GM12878 (cell line): Measurements from ENCODE around the gene SDK2. TPM values are rescaled to one million over a fixed set of nuclear protein-coding genes. Genes with fewer than 3 reads are reported as not detected.
A peak's percentile ranks its signal among the peaks of the same experiment; 100 is the strongest.

Experiments used
- ATF7 ChIP-seq: fragments of 450-650 bp; IDR thresholded peaks from 2 replicates; pipeline ENCODE4 v1.6.1; 2016; ENCODE audit warnings: low read depth, mild to moderate bottlenecking
- EP300 ChIP-seq, 2 experiments: fragments of 150-350 bp in 1 of 2; IDR thresholded peaks; 2 replicates each; pipeline ENCODE4 v1.6.1; 2011 to 2012; ENCODE audit warnings: low read depth in 2 of 2, low read length in 2 of 2, borderline replicate concordance in 1 of 2, improper control_type of control experiment in 1 of 2, inconsistent platforms in 1 of 2; ENCODE audit not compliant: control insufficient read depth in 1 of 2
- HDAC2 ChIP-seq: fragments of 200-600 bp; sonication (generic); IDR thresholded peaks from 2 replicates; pipeline ENCODE4 v1.6.1; 2017
- HDAC6 ChIP-seq: fragments of 200-600 bp; sonication (generic); IDR thresholded peaks from one replicate; pipeline ENCODE4 v1.8.0; 2017; ENCODE audit warnings: antibody characterized with exemption; ENCODE audit not compliant: unreplicated experiment
- HDGF ChIP-seq: fragments of 450-650 bp; IDR thresholded peaks from 2 replicates; pipeline ENCODE4 v1.6.1; 2016; ENCODE audit warnings: antibody characterized with exemption
- IRF4 ChIP-seq: IDR thresholded peaks from 2 replicates; pipeline ENCODE4 v1.6.1; 2011; ENCODE audit warnings: low read depth, low read length
- NRF1 ChIP-seq: conservative IDR thresholded peaks from 2 replicates; pipeline ENCODE4 v1.6.1; 2011; ENCODE audit warnings: mild to moderate bottlenecking, low read depth, low read length, improper control_type of control experiment
- POLR2A ChIP-seq: IDR thresholded peaks from 2 replicates; pipeline ENCODE4 v1.6.1; 2011; ENCODE audit warnings: low read depth, mild to moderate bottlenecking, low read length
- SMAD5 ChIP-seq: IDR thresholded peaks from 2 replicates; pipeline ENCODE4 v1.6.1; 2016; ENCODE audit warnings: antibody characterized with exemption, low read depth
- SMARCA5 ChIP-seq: fragments of 450-650 bp; IDR thresholded peaks from 2 replicates; pipeline ENCODE4 v1.6.1; 2017; ENCODE audit warnings: mild to moderate bottlenecking
- SMC3 ChIP-seq: IDR thresholded peaks from 2 replicates; pipeline ENCODE4 v1.6.1; 2011; ENCODE audit warnings: low read length, improper control_type of control experiment, borderline replicate concordance
- SP1 ChIP-seq: IDR thresholded peaks from one replicate; pipeline ENCODE4 v1.6.1; 2011; ENCODE audit warnings: low read depth, low read length
- SREBF2 ChIP-seq: IDR thresholded peaks from 2 replicates; pipeline ENCODE4 v1.6.1; 2012; ENCODE audit warnings: mild to moderate bottlenecking, low read length
- SRF ChIP-seq, 2 experiments: IDR thresholded peaks; 2 replicates each; pipeline ENCODE4 v1.6.1; 2011; ENCODE audit warnings: low read depth in 2 of 2, low read length in 2 of 2, mild to moderate bottlenecking in 1 of 2, moderate library complexity in 1 of 2
- SUPT20H ChIP-seq: IDR thresholded peaks from 2 replicates; pipeline ENCODE4 v1.6.1; 2011; ENCODE audit warnings: low read depth, mild to moderate bottlenecking, low read length, moderate library complexity, borderline replicate concordance; ENCODE audit not compliant: control insufficient read depth
- YY1 ChIP-seq: IDR thresholded peaks from 2 replicates; pipeline ENCODE4 v1.6.1; 2011; ENCODE audit warnings: low read depth, mild to moderate bottlenecking, low read length
- ZBED1 ChIP-seq: IDR thresholded peaks from 2 replicates; pipeline ENCODE4 v1.6.1; 2016; ENCODE audit warnings: borderline replicate concordance
- ZSCAN29 ChIP-seq: fragments of 450-650 bp; IDR thresholded peaks from 2 replicates; pipeline ENCODE4 v1.6.1; 2017; ENCODE audit warnings: mild to moderate bottlenecking, moderate library complexity
- polyA plus RNA-seq, 11 experiments: library from polyadenylated mRNA; depleted of rRNA in 4 of 11; unstranded in 6 of 11; stranded (reverse) in 5 of 11; fragments of >200 nt; fragmentation: Nextera tagmentation in 4 of 11; fragmentation: Illumina TruSeq in 1 of 11; extraction: Ambion mirVana in 4 of 11; extraction: Trizol in 1 of 11; gene quantifications; 1 replicate in 1 of 11; 2 replicates in 10 of 11; pipeline versions ENCODE4 v1.2.1 to v1.2.3, GENCODE V29; 2011 to 2016; ENCODE audit warnings: inconsistent platforms in 2 of 11, missing spikeins in 2 of 11, low read depth in 1 of 11
- total RNA-seq, 4 experiments: library from RNA; depleted of rRNA in 3 of 4; stranded (reverse); fragments of >200 nt in 3 of 4; fragmentation: Illumina TruSeq in 1 of 4; extraction: Trizol in 1 of 4; gene quantifications; 2 replicates each; pipeline versions ENCODE4 v1.2.1 to v1.2.3, GENCODE V29; 2013 to 2021
- TF ChIP-seq, protein P1 (sequence below): fragments of 450-650 bp; formaldehyde crosslinking; IDR thresholded peaks from 2 replicates; pipeline ENCODE4 v1.5.0; 2022; ENCODE audit warnings: mild to moderate bottlenecking, missing genetic modification characterization
- TF ChIP-seq, protein P2 (sequence below): IDR thresholded peaks from 2 replicates; pipeline ENCODE4 v1.6.1; 2012; ENCODE audit warnings: low read length, inconsistent platforms
- TF ChIP-seq, protein P3 (sequence below): fragments of 450-650 bp; IDR thresholded peaks from 2 replicates; pipeline ENCODE4 v1.6.1; 2017; ENCODE audit warnings: mild to moderate bottlenecking, low read depth, inconsistent platforms; ENCODE audit not compliant: poor library complexity, severe bottlenecking
- TF ChIP-seq, protein P4 (sequence below): fragments of 450-650 bp; IDR thresholded peaks from 2 replicates; pipeline ENCODE4 v1.6.1; 2017; ENCODE audit warnings: mild to moderate bottlenecking, moderate library complexity

Gene SDK2
- total and polyA plus RNA-seq, 10 of the 15 experiments (the other 5 are each of a cell fraction or from before 2014, with no cell fraction given): 0.03 to 0.08 (median 0.03) TPM; not detected in 7

DNA sequence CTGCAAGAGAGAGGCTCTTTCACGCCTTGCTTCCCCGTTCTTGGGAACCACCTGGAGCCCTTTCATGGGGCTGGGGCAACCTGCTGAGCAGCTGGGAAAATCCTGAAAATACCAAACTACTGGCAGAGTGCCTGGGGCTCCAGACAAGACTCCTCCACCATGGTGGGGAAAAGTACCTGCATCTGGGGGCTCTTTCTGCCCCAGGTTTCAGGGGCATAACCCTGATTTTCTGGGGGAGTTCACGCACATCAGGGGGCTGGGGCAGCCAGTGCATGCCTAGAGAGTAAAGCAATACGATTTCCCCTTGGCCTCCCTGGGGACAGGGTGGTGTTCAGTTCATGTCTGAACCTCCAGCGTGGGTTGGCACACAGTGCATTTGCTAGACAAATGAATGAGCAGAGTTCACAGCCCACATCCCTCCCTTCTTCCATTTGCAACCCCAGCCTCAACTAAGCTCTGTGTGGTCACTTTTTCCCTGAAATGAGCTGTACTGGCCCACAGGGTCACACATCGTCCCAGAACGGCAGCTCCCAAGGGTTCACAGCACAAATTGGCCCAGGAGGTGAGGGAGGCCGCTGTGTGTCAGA lies 327.2 kb downstream of the SDK2 start (continued):
- TF ChIP-seq, protein P1, sequence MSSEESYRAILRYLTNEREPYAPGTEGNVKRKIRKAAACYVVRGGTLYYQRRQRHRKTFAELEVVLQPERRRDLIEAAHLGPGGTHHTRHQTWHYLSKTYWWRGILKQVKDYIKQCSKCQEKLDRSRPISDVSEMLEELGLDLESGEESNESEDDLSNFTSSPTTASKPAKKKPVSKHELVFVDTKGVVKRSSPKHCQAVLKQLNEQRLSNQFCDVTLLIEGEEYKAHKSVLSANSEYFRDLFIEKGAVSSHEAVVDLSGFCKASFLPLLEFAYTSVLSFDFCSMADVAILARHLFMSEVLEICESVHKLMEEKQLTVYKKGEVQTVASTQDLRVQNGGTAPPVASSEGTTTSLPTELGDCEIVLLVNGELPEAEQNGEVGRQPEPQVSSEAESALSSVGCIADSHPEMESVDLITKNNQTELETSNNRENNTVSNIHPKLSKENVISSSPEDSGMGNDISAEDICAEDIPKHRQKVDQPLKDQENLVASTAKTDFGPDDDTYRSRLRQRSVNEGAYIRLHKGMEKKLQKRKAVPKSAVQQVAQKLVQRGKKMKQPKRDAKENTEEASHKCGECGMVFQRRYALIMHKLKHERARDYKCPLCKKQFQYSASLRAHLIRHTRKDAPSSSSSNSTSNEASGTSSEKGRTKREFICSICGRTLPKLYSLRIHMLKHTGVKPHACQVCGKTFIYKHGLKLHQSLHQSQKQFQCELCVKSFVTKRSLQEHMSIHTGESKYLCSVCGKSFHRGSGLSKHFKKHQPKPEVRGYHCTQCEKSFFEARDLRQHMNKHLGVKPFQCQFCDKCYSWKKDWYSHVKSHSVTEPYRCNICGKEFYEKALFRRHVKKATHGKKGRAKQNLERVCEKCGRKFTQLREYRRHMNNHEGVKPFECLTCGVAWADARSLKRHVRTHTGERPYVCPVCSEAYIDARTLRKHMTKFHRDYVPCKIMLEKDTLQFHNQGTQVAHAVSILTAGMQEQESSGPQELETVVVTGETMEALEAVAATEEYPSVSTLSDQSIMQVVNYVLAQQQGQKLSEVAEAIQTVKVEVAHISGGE (CRISPR knock-in tag): no peak
- TF ChIP-seq ZBED1 (no peak), YY1 (no peak), POLR2A (no peak), SRF (IDR thresholded peaks at IDR 0.05; ENCODE audit: low read depth in 2 of 2, low read length in 2 of 2) (no peak), IRF4 (peak; percentile 21; the same call in 1 of the 2 replicates), SUPT20H (no peak), ZSCAN29 (no peak), ATF7 (no peak; the same call in 1 of the 2 replicates), HDAC2 (no peak), SMAD5 (no peak), SMC3 (no peak), SREBF2 (no peak), HDAC6 (no peak), SP1 (no peak), EP300 (IDR thresholded peaks at IDR 0.05; ENCODE audit: borderline replicate concordance in 1 of 2, control insufficient read depth in 1 of 2, low read depth in 2 of 2, low read length in 2 of 2) (no peak), NRF1 (no peak), HDGF (no peak), SMARCA5 (no peak)
- TF ChIP-seq, protein P2, sequence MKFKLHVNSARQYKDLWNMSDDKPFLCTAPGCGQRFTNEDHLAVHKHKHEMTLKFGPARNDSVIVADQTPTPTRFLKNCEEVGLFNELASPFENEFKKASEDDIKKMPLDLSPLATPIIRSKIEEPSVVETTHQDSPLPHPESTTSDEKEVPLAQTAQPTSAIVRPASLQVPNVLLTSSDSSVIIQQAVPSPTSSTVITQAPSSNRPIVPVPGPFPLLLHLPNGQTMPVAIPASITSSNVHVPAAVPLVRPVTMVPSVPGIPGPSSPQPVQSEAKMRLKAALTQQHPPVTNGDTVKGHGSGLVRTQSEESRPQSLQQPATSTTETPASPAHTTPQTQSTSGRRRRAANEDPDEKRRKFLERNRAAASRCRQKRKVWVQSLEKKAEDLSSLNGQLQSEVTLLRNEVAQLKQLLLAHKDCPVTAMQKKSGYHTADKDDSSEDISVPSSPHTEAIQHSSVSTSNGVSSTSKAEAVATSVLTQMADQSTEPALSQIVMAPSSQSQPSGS: no peak
- TF ChIP-seq, protein P3, sequence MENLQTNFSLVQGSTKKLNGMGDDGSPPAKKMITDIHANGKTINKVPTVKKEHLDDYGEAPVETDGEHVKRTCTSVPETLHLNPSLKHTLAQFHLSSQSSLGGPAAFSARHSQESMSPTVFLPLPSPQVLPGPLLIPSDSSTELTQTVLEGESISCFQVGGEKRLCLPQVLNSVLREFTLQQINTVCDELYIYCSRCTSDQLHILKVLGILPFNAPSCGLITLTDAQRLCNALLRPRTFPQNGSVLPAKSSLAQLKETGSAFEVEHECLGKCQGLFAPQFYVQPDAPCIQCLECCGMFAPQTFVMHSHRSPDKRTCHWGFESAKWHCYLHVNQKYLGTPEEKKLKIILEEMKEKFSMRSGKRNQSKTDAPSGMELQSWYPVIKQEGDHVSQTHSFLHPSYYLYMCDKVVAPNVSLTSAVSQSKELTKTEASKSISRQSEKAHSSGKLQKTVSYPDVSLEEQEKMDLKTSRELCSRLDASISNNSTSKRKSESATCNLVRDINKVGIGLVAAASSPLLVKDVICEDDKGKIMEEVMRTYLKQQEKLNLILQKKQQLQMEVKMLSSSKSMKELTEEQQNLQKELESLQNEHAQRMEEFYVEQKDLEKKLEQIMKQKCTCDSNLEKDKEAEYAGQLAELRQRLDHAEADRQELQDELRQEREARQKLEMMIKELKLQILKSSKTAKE: peak; percentile 67
- TF ChIP-seq, protein P4, sequence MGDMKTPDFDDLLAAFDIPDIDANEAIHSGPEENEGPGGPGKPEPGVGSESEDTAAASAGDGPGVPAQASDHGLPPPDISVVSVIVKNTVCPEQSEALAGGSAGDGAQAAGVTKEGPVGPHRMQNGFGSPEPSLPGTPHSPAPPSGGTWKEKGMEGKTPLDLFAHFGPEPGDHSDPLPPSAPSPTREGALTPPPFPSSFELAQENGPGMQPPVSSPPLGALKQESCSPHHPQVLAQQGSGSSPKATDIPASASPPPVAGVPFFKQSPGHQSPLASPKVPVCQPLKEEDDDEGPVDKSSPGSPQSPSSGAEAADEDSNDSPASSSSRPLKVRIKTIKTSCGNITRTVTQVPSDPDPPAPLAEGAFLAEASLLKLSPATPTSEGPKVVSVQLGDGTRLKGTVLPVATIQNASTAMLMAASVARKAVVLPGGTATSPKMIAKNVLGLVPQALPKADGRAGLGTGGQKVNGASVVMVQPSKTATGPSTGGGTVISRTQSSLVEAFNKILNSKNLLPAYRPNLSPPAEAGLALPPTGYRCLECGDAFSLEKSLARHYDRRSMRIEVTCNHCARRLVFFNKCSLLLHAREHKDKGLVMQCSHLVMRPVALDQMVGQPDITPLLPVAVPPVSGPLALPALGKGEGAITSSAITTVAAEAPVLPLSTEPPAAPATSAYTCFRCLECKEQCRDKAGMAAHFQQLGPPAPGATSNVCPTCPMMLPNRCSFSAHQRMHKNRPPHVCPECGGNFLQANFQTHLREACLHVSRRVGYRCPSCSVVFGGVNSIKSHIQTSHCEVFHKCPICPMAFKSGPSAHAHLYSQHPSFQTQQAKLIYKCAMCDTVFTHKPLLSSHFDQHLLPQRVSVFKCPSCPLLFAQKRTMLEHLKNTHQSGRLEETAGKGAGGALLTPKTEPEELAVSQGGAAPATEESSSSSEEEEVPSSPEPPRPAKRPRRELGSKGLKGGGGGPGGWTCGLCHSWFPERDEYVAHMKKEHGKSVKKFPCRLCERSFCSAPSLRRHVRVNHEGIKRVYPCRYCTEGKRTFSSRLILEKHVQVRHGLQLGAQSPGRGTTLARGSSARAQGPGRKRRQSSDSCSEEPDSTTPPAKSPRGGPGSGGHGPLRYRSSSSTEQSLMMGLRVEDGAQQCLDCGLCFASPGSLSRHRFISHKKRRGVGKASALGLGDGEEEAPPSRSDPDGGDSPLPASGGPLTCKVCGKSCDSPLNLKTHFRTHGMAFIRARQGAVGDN: no peak; the same call in none of the 2 replicates
